ENCODE results near the gene RFLNA.

GRCh38 chr12:124304314-124304790 lies 9.5 kb downstream of the RFLNA start:
- TF ChIP-seq CTCF (IDR thresholded peaks at IDR 0.05), result no peak
- no peak for TF ChIP-seq POLR2A (IDR thresholded peaks at IDR 0.05)
- TF ChIP-seq EP300 (IDR thresholded peaks at IDR 0.05), result no peak
- TF ChIP-seq POLR2AphosphoS5 (IDR thresholded peaks at IDR 0.05), result no peak

All from suprapubic skin (tissue), 4 donors.